ENCODE results near the gene PET100.

PET100 gene

DNA sequence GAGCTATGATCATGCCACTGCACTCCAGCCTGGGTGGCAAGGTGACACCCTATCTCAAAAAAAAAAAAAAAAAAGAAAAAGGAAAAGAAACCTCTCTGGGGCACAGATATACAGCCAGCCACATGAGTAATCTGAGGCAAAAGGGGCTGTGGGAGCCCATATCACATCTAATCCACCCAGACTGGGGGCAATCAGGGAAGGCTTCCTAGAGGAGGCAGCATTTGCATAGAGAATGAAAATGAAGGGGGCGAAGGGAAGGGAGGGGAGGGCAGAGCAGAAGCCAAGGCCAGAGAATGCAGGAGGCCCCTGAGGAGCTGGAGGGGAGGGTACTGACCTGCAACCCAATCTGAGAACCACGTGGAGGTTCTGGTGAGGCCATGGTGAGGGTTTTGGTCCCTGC lies 20.6 kb downstream of the PET100 start:
- no peak overlapping the region for H3K27ac ChIP-seq
- intact Hi-C loops (cut with DNase I; ENCODE audit: low total_unique reads): no loop called here
- peaks cover 0 to 19% (median 0%) of the 10 kb centered on the region in 3 donors for H3K36me3 ChIP-seq
- peaks cover 0 to 67% of the 10 kb centered on the region in 2 donors for H3K27me3 ChIP-seq
- TF ChIP-seq, protein P1, sequence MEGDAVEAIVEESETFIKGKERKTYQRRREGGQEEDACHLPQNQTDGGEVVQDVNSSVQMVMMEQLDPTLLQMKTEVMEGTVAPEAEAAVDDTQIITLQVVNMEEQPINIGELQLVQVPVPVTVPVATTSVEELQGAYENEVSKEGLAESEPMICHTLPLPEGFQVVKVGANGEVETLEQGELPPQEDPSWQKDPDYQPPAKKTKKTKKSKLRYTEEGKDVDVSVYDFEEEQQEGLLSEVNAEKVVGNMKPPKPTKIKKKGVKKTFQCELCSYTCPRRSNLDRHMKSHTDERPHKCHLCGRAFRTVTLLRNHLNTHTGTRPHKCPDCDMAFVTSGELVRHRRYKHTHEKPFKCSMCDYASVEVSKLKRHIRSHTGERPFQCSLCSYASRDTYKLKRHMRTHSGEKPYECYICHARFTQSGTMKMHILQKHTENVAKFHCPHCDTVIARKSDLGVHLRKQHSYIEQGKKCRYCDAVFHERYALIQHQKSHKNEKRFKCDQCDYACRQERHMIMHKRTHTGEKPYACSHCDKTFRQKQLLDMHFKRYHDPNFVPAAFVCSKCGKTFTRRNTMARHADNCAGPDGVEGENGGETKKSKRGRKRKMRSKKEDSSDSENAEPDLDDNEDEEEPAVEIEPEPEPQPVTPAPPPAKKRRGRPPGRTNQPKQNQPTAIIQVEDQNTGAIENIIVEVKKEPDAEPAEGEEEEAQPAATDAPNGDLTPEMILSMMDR (IDR thresholded peaks at IDR 0.05): no peak
- H3K4me3 ChIP-seq: no peak overlapping the region
- H3K9me3 ChIP-seq: no peaks in the 10 kb centered on the region
- DNase-seq: no peak
- H3K4me1 ChIP-seq: no peaks in the 10 kb centered on the region

DNA sequence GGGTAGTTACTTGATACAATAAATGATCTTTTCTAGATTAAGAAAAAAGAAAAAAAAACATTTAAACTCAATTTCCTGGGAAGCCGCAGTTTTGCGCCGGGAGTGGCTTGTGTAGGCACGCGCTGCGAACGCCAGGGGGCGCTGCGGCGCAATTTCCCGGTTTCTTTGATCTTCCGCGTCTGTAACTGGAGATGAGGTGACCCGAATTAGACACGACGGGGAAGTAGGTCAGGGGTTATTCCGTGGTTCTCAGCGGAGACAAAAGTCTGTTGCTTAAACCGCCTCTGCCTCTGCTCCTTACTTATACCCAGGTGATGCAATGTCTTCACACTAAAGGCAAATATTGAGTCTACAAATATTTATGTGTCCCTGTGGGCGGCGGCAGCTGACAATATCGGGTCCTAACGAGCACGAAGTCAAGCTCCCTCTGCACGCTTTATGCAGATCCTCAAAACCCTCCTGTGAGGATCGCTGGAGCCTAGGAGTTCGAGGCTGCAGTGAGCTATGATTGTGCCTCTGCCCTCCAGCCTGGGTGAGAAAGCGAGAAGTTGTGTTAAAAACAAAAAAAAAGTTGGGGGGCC lies 22.6 kb downstream of the PET100 start:
- Histone ChIP-seq H3K36me3 (peaks cover 0 to 7% (median 0%) of the 10 kb centered on the region in 3 donors), H3K4me3 (no peak overlapping the region), H3K27ac (no peak overlapping the region), H3K9me3 (no peaks in the 10 kb centered on the region), H3K4me1 (no peaks in the 10 kb centered on the region), H3K27me3 (peaks cover 0 to 48% of the 10 kb centered on the region in 2 donors)
- peak; percentile 67 to 80 for DNase-seq
- TF ChIP-seq, protein P1 (IDR thresholded peaks at IDR 0.05): peak; percentile 87 to 97
- intact Hi-C loops (cut with DNase I; ENCODE audit: low total_unique reads): no loop called here

DNA sequence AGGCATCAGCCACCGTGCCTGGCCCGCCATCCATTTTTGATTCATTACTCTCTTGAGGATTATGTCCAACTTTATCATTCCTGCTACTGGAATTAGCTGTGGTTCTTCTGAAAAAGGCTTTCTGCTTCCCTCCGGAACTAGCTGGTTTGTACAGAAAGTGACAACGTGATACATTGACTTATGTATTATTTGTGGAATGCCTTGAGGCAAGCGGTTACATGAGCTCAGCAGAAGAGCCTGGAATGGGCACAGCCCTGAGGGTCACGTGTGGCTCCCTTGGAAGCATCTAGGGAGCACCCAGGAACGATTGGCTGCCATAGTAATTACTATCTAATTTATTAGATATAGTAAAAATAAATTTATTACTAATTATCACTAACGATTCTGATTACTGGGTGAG lies 24.8 kb downstream of the PET100 start:
- intact Hi-C loops (cut with DNase I; ENCODE audit: low total_unique reads): no loop called here
- H3K27me3 ChIP-seq: peaks cover 0 to 34% of the 10 kb centered on the region in 2 donors
- H3K4me1 ChIP-seq: no peaks in the 10 kb centered on the region
- H3K27ac ChIP-seq: no peak overlapping the region
- no peaks in the 10 kb centered on the region for H3K36me3 ChIP-seq
- TF ChIP-seq, protein P1 (IDR thresholded peaks at IDR 0.05): no peak
- DNase-seq: no peak
- H3K4me3 ChIP-seq: no peak overlapping the region
- H3K9me3 ChIP-seq: no peaks in the 10 kb centered on the region

DNA sequence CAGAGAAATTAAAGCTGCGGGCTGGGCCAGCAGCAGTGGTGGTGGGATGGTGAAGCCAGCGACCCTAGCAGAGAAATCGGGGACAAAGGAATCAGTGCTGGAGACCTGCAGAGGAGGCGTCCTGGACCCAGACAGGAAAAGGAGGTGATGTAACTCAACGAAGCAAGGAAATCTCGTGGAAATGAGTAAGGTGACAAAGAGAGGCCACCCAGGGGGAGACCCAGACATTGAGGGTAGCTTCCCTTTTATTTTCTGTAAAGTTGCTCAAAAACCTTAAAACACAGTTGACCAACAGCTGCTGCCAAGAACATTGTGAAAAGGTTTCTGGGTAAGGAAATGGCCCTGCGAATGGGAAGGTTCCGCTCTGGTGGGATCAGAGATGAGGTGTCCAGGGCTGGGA lies 26.0 kb downstream of the PET100 start:
- Histone ChIP-seq H3K4me3 (no peak overlapping the region), H3K27me3 (peaks cover 0 to 37% of the 10 kb centered on the region in 2 donors), H3K36me3 (no peaks in the 10 kb centered on the region), H3K4me1 (no peaks in the 10 kb centered on the region), H3K27ac (no peak overlapping the region), H3K9me3 (no peaks in the 10 kb centered on the region)
- TF ChIP-seq, protein P1 (IDR thresholded peaks at IDR 0.05): no peak
- DNase-seq: no peak
- intact Hi-C loops (cut with DNase I; ENCODE audit: low total_unique reads): no loop called here

DNA sequence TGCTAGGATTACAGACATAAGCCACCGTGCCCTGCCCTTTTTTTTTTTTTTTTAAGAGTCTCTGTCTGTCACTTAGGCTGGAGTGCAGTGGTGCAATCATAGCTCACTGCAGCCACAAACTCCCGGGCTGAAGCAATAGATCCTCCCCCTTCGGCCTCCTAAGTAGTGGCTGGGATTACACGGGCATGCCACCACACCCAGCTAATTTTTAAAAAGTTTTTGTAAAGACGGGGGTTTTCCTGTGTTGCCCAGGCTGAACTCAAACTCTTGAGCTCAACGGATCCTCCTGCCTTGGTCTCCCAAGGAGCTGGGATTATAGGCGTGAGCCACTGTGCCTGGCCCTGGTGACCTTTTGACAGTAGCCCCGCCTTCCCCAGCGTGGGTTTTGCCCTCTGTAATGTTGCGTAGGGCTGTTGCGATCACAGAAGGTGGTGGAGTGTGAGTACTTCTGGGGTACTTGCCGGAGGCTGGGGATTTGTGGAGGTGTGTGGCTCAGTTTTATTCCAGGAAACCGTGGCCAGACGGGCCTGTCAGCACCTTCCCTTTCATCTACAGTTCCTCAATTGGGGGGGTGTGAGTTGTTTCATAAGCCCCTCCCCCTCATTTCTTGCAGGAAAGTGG lies 27.6 kb downstream of the PET100 start:
- DNase-seq: no peak
- no peak overlapping the region for H3K4me3 ChIP-seq
- H3K27ac ChIP-seq: no peak overlapping the region
- TF ChIP-seq, protein P1 (IDR thresholded peaks at IDR 0.05): no peak
- no peaks in the 10 kb centered on the region for H3K4me1 ChIP-seq
- H3K9me3 ChIP-seq: no peaks in the 10 kb centered on the region
- H3K36me3 ChIP-seq: no peaks in the 10 kb centered on the region
- intact Hi-C loops (cut with DNase I; ENCODE audit: low total_unique reads): no loop called here
- peaks cover 0 to 28% of the 10 kb centered on the region in 2 donors for H3K27me3 ChIP-seq

Measured in tibial artery (tissue), 4 donors.